Gastrocnemius medialis (tissue), 4 donors: ENCODE measurements around the gene N4BP2.

Source experiments
- POLR2A ChIP-seq, 2 donors: fragments of 450-650 bp; IDR thresholded peaks; one replicate each; pipeline ENCODE4 v1.6.1; 2017; ENCODE audit warnings: antibody characterized with exemption in 2 of 2, mild to moderate bottlenecking in 2 of 2, moderate library complexity in 2 of 2
- TF ChIP-seq, protein P1 (sequence below), 5 experiments: fragments of 450-650 bp in 3 of 5; fragments of 200-600 bp in 2 of 5; sonication (generic) in 2 of 5; IDR thresholded peaks in 4 of 5; conservative IDR thresholded peaks in 1 of 5; 1 replicate in 4 of 5; 2 replicates in 1 of 5; pipeline ENCODE4 v1.5.1; 2016 to 2019; ENCODE audit warnings: antibody characterized with exemption in 5 of 5, mild to moderate bottlenecking in 3 of 5, moderate library complexity in 3 of 5

DNA sequence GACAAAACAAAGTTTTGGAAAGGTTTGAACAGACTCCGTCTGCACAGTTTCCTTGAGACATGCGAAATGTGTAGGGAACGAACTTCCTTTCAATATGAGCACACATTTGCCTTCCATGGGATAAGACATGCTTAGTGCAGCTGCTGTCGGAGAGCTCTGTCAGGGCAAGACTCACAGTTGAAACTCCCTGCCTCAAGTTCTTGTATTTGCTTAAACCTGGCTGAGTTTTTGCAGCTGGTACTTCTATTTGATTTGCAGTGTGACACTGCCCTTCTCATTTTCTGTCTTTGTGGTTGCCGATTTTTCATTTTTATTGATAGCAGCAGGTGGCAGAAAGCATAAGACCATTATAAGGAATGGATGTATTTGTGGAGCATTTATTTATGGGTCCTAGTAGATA is 122.0 kb downstream of the N4BP2 start:
- TF ChIP-seq, protein P1, sequence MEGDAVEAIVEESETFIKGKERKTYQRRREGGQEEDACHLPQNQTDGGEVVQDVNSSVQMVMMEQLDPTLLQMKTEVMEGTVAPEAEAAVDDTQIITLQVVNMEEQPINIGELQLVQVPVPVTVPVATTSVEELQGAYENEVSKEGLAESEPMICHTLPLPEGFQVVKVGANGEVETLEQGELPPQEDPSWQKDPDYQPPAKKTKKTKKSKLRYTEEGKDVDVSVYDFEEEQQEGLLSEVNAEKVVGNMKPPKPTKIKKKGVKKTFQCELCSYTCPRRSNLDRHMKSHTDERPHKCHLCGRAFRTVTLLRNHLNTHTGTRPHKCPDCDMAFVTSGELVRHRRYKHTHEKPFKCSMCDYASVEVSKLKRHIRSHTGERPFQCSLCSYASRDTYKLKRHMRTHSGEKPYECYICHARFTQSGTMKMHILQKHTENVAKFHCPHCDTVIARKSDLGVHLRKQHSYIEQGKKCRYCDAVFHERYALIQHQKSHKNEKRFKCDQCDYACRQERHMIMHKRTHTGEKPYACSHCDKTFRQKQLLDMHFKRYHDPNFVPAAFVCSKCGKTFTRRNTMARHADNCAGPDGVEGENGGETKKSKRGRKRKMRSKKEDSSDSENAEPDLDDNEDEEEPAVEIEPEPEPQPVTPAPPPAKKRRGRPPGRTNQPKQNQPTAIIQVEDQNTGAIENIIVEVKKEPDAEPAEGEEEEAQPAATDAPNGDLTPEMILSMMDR (IDR thresholded peaks at IDR 0.05 in 4 of 5, conservative IDR thresholded peaks at IDR 0.05 in 1 of 5): no peak
- no peak for TF ChIP-seq POLR2A (IDR thresholded peaks at IDR 0.05)
